Keratinocyte (primary cell): Measurements from ENCODE around the gene ASB6.

Source experiments
- EZH2 ChIP-seq: IDR thresholded peaks from one replicate; pipeline ENCODE4 v1.6.1; 2012; ENCODE audit warnings: inconsistent platforms, mild to moderate bottlenecking, low read length, moderate library complexity
- TF ChIP-seq, protein P1 (sequence below), 3 experiments: IDR thresholded peaks in 1 of 3; conservative IDR thresholded peaks in 1 of 3; optimal IDR thresholded peaks in 1 of 3; 2 replicates in 2 of 3; 3 replicates in 1 of 3; pipeline versions ENCODE3 to v1.5.1; 2011; ENCODE audit warnings: low read length in 3 of 3, mild to moderate bottlenecking in 3 of 3, moderate library complexity in 2 of 3, control low read depth in 1 of 3, inconsistent platforms in 1 of 3; ENCODE audit not compliant: insufficient read depth in 2 of 3; ENCODE audit errors: extremely low read depth in 1 of 3

DNA sequence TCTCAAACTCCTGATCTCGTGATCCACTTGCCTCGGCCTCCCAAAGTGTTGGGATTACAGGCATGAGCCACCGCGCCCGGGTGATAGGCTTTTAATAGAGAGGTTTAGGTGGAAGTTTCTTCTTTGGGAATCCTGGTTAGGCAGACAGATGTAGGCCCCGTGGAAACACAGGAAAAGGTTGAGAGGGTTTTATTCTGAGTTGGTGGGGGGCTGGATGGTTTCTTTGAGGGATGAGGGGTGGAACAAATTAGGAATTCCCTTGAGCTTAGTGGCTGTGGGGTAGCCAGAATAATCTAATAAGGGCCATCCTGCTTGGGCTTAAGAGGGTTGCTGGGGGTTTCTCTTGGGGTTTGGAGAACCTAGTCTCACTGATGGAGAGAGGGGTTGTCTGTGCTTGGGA is 51.5 kb downstream of the ASB6 start:
- TF ChIP-seq, protein P1, sequence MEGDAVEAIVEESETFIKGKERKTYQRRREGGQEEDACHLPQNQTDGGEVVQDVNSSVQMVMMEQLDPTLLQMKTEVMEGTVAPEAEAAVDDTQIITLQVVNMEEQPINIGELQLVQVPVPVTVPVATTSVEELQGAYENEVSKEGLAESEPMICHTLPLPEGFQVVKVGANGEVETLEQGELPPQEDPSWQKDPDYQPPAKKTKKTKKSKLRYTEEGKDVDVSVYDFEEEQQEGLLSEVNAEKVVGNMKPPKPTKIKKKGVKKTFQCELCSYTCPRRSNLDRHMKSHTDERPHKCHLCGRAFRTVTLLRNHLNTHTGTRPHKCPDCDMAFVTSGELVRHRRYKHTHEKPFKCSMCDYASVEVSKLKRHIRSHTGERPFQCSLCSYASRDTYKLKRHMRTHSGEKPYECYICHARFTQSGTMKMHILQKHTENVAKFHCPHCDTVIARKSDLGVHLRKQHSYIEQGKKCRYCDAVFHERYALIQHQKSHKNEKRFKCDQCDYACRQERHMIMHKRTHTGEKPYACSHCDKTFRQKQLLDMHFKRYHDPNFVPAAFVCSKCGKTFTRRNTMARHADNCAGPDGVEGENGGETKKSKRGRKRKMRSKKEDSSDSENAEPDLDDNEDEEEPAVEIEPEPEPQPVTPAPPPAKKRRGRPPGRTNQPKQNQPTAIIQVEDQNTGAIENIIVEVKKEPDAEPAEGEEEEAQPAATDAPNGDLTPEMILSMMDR (optimal IDR thresholded peaks at IDR 0.05 in 1 of 3, IDR thresholded peaks at IDR 0.05 in 1 of 3, conservative IDR thresholded peaks at IDR 0.05 in 1 of 3; ENCODE audit: extremely low read depth in 1 of 3, insufficient read depth in 2 of 3, low read length in 3 of 3), result no peak
- TF ChIP-seq EZH2, result no peak
